HG03571 (cell line): Measurements from ENCODE around the gene DAPK2.

Experiments used
- ATAC-seq: cut with Tn5 transposase; IDR thresholded peaks from one replicate; pipeline ENCODE4 v1.9.1; 2021; ENCODE audit not compliant: unreplicated experiment

Gene DAPK2

GRCh38 chr15:64024172-64025050, 21.9 kb downstream of the DAPK2 start:
- ATAC-seq, result no peak

GRCh38 chr15:64023220-64023619, 23.1 kb downstream of the DAPK2 start:
- no peak for ATAC-seq

- ATAC-seq, result no peak
These were observed 23.7 kb downstream of the DAPK2 start for GRCh38 chr15:64022571-64022970.

- ATAC-seq, result no peak
These were observed 26.5 kb downstream of the DAPK2 start for GRCh38 chr15:64019764-64020163.

GRCh38 chr15:64017591-64018163, 28.6 kb downstream of the DAPK2 start:
- no peak for ATAC-seq

- no peak for ATAC-seq
These were observed 29.1 kb downstream of the DAPK2 start for GRCh38 chr15:64017082-64017588.

GRCh38 chr15:64016257-64016656, 30.0 kb downstream of the DAPK2 start:
- no peak for ATAC-seq

- no peak for ATAC-seq
These were observed 31.3 kb downstream of the DAPK2 start for GRCh38 chr15:64014995-64015394.

GRCh38 chr15:64013179-64014062, 32.9 kb downstream of the DAPK2 start:
- no peak for ATAC-seq

GRCh38 chr15:64011736-64012135, 34.5 kb downstream of the DAPK2 start:
- ATAC-seq, result no peak

GRCh38 chr15:64010719-64011118, 35.6 kb downstream of the DAPK2 start:
- peak; percentile 76 for ATAC-seq

- no peak for ATAC-seq
These were observed 36.5 kb downstream of the DAPK2 start for GRCh38 chr15:64009798-64010261.

GRCh38 chr15:64009241-64009640, 37.0 kb downstream of the DAPK2 start:
- no peak for ATAC-seq

- ATAC-seq, result no peak
These were observed 38.1 kb downstream of the DAPK2 start for GRCh38 chr15:64008177-64008576.

- ATAC-seq, result no peak
These were observed 39.6 kb downstream of the DAPK2 start for GRCh38 chr15:64006642-64007041.

GRCh38 chr15:64004587-64004986, 41.7 kb downstream of the DAPK2 start:
- no peak for ATAC-seq

- ATAC-seq, result no peak
These were observed 42.2 kb downstream of the DAPK2 start for GRCh38 chr15:64004056-64004455.

GRCh38 chr15:64003182-64003581, 43.1 kb downstream of the DAPK2 start:
- no peak for ATAC-seq

- ATAC-seq, result no peak
These were observed 45.1 kb downstream of the DAPK2 start for GRCh38 chr15:64001148-64001547.

- ATAC-seq, result no peak
These were observed 45.9 kb downstream of the DAPK2 start for GRCh38 chr15:64000183-64000951.
